Left lung (tissue), 10 donors: ENCODE results near the gene HTR4. TPM values are rescaled to one million over a fixed set of nuclear protein-coding genes. Genes with fewer than 3 reads are reported as not detected.
A peak's percentile ranks its signal among the peaks of the same experiment; 100 is the strongest.

ENCODE experiments used
- ATAC-seq: fragments of 200-7000 bp; cut with Tn5 transposase; one replicate; pipeline ENCODE4 v1.9.1; 2020; ENCODE audit warnings: moderate library complexity
- DNase-seq, 4 donors: peaks; one replicate each; pipeline ENCODE4 v3.0.0-alpha.2; 2013 to 2020
- H3K27ac ChIP-seq, 2 donors: fragments of 200-600 bp; sonication (generic) in 1 of 2; one replicate each; pipeline versions ENCODE4 v1.5.0 to v1.8.0; 2020 to 2021
- H3K27me3 ChIP-seq, 2 donors: fragments of 200-600 bp; sonication (generic) in 1 of 2; one replicate each; pipeline versions ENCODE4 v1.5.0 to v1.8.0; 2020 to 2021
- H3K36me3 ChIP-seq, 2 donors: fragments of 200-600 bp; sonication (generic) in 1 of 2; one replicate each; pipeline versions ENCODE4 v1.5.0 to v1.8.0; 2020 to 2021
- H3K4me1 ChIP-seq, 2 donors: fragments of 200-600 bp; one replicate each; pipeline ENCODE4 v1.8.0; 2021
- H3K4me3 ChIP-seq, 2 donors: fragments of 200-600 bp; sonication (generic) in 1 of 2; one replicate each; pipeline versions ENCODE4 v1.5.0 to v1.8.0; 2020 to 2021; ENCODE audit warnings: mild to moderate bottlenecking in 1 of 2
- H3K9me3 ChIP-seq, 2 donors: fragments of 200-600 bp; sonication (generic) in 1 of 2; one replicate each; pipeline versions ENCODE4 v1.5.0 to v1.8.0; 2020 to 2021
- CTCF ChIP-seq, 2 donors: fragments of 200-600 bp; sonication (generic) in 1 of 2; IDR thresholded peaks; one replicate each; pipeline versions ENCODE4 v1.5.0 to v1.8.0; 2021; ENCODE audit warnings: antibody characterized with exemption in 2 of 2
- intact Hi-C, 2 donors: fragments of 100-400 bp; cut with DNase I; formaldehyde crosslinking; loops; one replicate each; pipeline versions ENCODE4 v1.11.2 to v1.14.2; 2022
- polyA plus RNA-seq, 6 donors: library from polyadenylated mRNA; unstranded; fragments of 120-200 nt; gene quantifications; one replicate each; pipeline ENCODE4 v1.2.1, GENCODE V29; 2013; ENCODE audit not compliant: insufficient read length in 6 of 6
- total RNA-seq, 2 donors: library from RNA; stranded (reverse); fragmentation: NEBNext Ultra II Directional; extraction: Animal tissue kit (Norgen Biotek cat#: 25700); gene quantifications; one replicate each; pipeline ENCODE4 v1.2.1, GENCODE V29; 2021
- donor health status: DM: no; HTN: yes; CAD: no.
- donor health status: DM: no; HTN: no; CAD: no.

Gene HTR4
- total and polyA plus RNA-seq, 8 donors = 0.38 to 1.5 (median 0.76) TPM; not detected in 2

- peak; percentile 64 for ATAC-seq
- no peak for DNase-seq
- Histone ChIP-seq H3K9me3 (no peaks in the 10 kb centered on the region), H3K27ac (peak overlapping the region in 1 of 2 donors; percentile 10), H3K36me3 (peaks cover 0 to 98% of the 10 kb centered on the region in 2 donors), H3K4me1 (peaks cover 0 to 6% of the 10 kb centered on the region in 2 donors), H3K4me3 (no peak overlapping the region), H3K27me3 (no peaks in the 10 kb centered on the region)
- intact Hi-C loops = no loop called here
- TF ChIP-seq CTCF (IDR thresholded peaks at IDR 0.05) = no peak
Measured at GRCh38 chr5:148438933-148439332, 215.4 kb downstream of the HTR4 start.

- peaks cover 0 to 6% of the 10 kb centered on the region in 2 donors for H3K4me1 ChIP-seq
- H3K27ac ChIP-seq = no peak overlapping the region
- no peaks in the 10 kb centered on the region for H3K9me3 ChIP-seq
- H3K27me3 ChIP-seq = no peaks in the 10 kb centered on the region
- ATAC-seq (no peak), DNase-seq (no peak)
- H3K36me3 ChIP-seq = peaks cover 0 to 99% of the 10 kb centered on the region in 2 donors
- TF ChIP-seq CTCF (IDR thresholded peaks at IDR 0.05) = no peak
- H3K4me3 ChIP-seq = no peak overlapping the region
- intact Hi-C loops = no loop called here
Measured at GRCh38 chr5:148437249-148437648, 217.1 kb downstream of the HTR4 start.

- DNase-seq = no peak
- H3K27me3 ChIP-seq = no peaks in the 10 kb centered on the region
- peaks cover 0 to 6% of the 10 kb centered on the region in 2 donors for H3K4me1 ChIP-seq
- H3K36me3 ChIP-seq = peaks cover 0 to 86% of the 10 kb centered on the region in 2 donors
- H3K9me3 ChIP-seq = no peaks in the 10 kb centered on the region
- ATAC-seq = no peak
- intact Hi-C loops = no loop called here
- no peak overlapping the region for H3K27ac ChIP-seq
- H3K4me3 ChIP-seq = no peak overlapping the region
- no peak for TF ChIP-seq CTCF (IDR thresholded peaks at IDR 0.05)
Measured at GRCh38 chr5:148436029-148436428, 218.3 kb downstream of the HTR4 start.

- Histone ChIP-seq H3K9me3 (no peaks in the 10 kb centered on the region), H3K27ac (no peak overlapping the region), H3K36me3 (peaks cover 0 to 82% of the 10 kb centered on the region in 2 donors), H3K27me3 (no peaks in the 10 kb centered on the region), H3K4me3 (no peak overlapping the region), H3K4me1 (peaks cover 0 to 6% of the 10 kb centered on the region in 2 donors)
- no peak for TF ChIP-seq CTCF (IDR thresholded peaks at IDR 0.05)
- DNase-seq = no peak
- intact Hi-C loops = no loop called here
- ATAC-seq = no peak
Measured at GRCh38 chr5:148433826-148434225, 220.5 kb downstream of the HTR4 start.

Other genes with a start within 250 kb of the HTR4 start
- 10 to 100 TPM; 12.3 to 14.2 TPM for gene ADRB2, start 172.1 kb upstream of the HTR4 start, total RNA-seq
- 1 to 10 TPM in 5 of 6 donors, under 1 TPM in 1; 0.70 to 1.9 (median 1.5) TPM for gene ADRB2, start 172.1 kb upstream of the HTR4 start, polyA plus RNA-seq